GM12874 (cell line): ENCODE measurements around the gene AIG1.

ENCODE experiments used
- CTCF ChIP-seq: IDR thresholded peaks from 2 replicates; pipeline ENCODE4 v1.5.1; 2011; ENCODE audit warnings: low read depth, mild to moderate bottlenecking, control low read depth, low read length, moderate library complexity; ENCODE audit not compliant: insufficient read depth

Gene AIG1

GRCh38 chr6:143253586-143253985 is 192.9 kb downstream of the AIG1 start:
- TF ChIP-seq CTCF, result no peak

- no peak for TF ChIP-seq CTCF
Measured at GRCh38 chr6:143258945-143259344, 198.3 kb downstream of the AIG1 start.

DNA sequence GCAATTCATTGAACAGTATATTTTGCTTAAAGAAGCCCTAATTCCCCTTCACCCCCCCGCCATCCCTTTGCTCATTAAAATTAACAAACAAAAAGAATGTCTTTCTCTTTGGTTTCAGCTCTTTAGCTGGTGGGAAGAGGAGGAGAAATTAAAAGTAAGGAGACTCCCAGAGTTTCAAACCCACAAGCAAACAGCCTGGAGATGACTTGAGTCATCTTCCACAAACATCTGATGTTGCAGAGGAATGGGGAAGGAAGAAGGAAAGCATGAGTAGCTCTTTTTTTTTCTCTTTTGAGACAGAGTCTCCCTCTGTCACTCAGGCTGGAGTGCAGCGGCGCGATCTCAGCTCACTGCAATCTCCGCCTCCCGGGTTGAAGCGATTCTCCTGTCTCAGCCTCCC is 200.2 kb downstream of the AIG1 start:
- TF ChIP-seq CTCF, result no peak

- TF ChIP-seq CTCF, result no peak
Measured at GRCh38 chr6:143261899-143262436, 201.3 kb downstream of the AIG1 start.

- TF ChIP-seq CTCF, result no peak
Measured at GRCh38 chr6:143262859-143263258, 202.2 kb downstream of the AIG1 start.

GRCh38 chr6:143264379-143264778 is 203.7 kb downstream of the AIG1 start:
- no peak for TF ChIP-seq CTCF

DNA sequence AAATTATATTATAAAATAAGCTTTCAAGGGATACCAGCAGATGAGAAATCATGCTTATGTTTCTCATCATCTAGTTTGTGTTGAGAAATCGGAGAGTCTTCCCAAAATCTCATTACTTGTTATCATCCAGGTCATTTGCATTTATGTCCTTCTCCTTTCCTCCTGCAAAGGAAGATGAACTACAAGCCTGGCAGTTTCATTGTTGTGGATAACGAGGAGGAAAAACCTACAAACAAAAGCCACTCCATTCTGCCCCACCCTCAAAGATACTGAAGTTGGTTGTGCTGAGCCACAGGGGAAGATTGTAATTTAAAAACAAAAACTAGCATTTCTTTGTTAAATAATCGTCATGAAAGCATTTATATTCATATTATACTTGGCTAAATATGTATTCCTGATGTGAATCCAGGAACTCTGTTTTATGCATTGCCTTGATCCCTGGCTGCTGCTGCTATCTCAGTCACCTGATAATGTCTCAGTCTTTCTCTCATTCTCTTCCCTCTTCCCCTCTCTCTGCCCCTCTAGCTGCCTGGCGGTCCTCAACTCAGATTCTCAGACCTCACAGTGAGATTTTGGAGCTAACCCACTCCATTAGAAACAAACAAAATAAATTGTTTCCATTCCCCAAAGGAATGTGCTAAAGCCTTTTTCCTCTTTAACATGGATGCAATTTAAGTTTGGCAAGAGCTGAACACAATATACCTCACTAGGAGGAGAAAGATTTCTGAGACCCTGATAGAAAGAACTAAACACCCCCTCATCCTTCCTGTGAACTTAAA is 204.5 kb downstream of the AIG1 start:
- no peak for TF ChIP-seq CTCF
